GM18909 (cell line): ENCODE data around the gene UBL5.
A peak's percentile ranks its signal among the peaks of the same experiment; 100 is the strongest.
"Not testable (repeated sequence)": the region's sequence is repeated elsewhere in the genome, so short reads cannot be mapped to it uniquely, and the experiment has no call there.

Experiments
- ATAC-seq: cut with Tn5 transposase; IDR thresholded peaks from one replicate; pipeline ENCODE4 v1.9.1; 2021; ENCODE audit warnings: mild to moderate bottlenecking; ENCODE audit not compliant: unreplicated experiment, poor library complexity

The UBL5 gene

GRCh38 chr19:9827289-9828238, at the start of gene UBL5:
Gene UBL5 (plus strand): TSS chr19:9827918. CDS start chr19:9828338, 420 bp downstream.
- peak; percentile 92 for ATAC-seq

DNA sequence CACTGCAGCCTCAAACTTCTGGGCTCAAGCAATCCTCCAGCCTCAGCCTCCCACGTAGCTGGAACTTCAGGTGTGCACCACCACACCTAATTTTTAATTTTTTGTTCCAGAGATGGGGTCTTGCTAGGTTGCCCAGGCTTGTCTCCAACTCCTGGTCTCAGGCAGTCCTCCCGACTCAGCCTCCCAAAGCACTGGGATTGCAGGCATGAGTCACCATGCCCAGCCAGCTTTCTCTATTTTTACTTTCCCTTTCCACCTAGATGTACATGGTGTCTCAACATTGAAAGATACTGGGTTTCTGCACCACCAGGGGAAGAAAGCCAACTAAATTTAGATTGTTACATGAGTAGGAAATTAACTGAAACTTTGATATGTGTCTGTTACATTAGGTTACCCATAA, 45.4 kb upstream of the UBL5 start:
- ATAC-seq = no peak

- ATAC-seq = not testable (repeated sequence)
These were observed 43.6 kb upstream of the UBL5 start for GRCh38 chr19:9784163-9784496.

DNA sequence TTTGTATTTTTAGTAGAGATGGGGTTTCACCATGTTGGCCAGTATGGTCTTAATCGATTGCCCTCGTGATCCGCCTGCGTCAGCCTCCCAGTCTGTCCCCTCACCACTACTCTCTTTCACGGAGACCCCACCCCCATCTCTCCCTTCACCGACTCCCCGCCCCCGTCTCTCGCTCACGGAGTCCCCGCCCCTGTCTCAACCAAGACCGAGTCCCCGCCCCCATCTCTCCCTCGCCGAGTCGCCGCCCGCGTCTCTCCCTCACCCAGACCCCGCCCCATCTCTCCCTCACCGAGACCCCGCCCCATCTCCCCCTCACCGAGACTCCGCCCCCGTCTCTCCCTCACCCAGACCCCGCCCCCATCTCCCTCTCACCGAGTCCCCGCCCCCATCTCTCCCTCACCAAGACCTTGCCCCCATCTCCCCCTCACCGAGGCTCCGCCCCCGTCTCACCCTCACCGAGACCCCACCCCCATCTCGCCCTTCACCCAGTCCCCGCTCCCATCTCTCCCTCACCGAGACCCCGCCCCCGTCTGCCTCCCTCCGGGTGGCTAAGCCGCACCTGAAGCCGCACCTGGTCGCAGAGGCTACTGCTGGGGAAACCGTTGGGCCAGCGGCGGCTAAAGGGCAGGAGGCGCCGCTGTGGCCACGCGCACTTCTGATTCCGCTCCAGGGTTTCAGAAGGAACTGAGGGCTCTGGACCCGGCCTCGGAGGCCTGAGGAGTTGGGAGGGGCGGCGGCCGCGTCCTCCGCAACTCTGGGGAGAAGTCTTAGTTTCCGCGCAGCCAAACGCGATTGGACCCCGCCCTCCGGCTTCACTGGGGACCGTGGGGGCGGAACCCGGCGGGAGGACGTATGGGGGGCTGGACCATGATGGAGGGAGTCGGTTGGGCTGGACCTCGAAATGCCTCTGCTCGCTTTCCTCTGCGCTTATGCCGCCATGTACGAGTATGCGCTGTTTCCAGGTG, 42.1 kb upstream of the UBL5 start:
- ATAC-seq = peak; percentile 71

- ATAC-seq = no peak
These were observed 41.4 kb upstream of the UBL5 start for GRCh38 chr19:9786342-9786741.

DNA sequence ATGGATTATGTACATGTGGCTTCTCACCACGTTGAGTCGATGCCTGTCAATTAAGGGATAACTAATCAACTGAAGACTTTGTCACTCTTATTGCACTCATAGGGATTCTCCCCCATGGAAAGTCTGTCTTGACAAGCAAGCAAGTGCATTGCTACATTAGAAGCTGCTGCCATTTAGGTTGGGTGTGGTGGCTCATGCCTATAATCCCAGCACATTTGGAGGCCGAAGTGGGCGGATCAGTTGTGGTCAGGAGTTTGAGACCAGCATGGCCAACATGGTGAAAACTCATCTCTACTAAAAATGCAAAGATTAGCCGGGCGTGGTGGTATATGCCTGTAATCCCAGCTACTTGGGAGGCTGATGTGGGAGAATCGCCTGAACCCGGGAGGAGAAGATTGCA, 40.9 kb upstream of the UBL5 start:
- ATAC-seq = no peak

GRCh38 chr19:9788604-9789003, 39.1 kb upstream of the UBL5 start:
- not testable (repeated sequence) for ATAC-seq

GRCh38 chr19:9789066-9789465, 38.7 kb upstream of the UBL5 start:
- ATAC-seq = no peak

GRCh38 chr19:9789579-9789978, 38.1 kb upstream of the UBL5 start:
- not testable (repeated sequence) for ATAC-seq

DNA sequence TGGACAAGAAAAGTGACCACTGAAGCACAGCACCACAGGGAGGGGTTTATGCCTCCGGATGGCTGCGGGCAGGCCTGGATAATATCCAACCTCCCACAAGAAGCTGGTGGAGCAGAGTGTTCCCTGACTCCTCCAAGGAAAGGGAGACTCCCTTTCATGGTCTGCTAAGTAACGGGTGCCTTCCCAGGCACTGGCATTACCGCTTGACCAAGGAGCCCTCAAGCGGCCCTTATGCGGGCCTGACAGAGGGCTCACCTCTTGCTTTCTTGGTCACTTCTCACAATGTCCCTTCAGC, 36.7 kb upstream of the UBL5 start:
- not testable (repeated sequence) for ATAC-seq

DNA sequence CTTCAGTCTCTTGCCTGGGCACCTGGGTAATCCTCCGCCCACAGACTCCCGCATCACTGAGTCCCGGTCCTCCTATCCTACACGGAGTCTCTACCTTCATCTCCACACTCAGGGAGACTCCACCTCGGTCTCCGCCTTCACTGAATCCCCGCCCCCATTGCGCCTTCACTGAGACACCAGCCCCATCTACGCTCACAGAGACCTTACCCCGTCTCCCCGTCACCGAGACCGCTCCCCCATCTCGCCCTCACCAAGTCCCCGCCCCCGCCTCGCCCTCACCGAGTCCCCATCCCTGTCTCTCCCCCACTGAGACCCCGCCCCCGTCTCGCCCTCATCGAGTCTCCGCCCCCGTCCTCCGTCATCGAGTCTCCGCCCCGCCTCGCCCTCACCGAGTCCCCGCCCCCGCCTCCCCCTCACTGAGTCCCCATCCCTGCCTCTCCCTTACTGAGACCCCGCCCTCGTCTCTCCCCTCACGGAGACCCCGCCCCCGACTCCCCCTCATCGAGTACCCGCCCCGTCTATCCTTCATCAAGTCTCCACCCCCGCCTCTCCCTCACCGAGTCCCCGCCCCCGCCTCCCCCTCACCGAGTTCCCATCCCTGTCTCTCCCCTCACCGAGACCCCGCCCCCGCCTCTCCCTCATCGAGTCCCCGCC, 36.0 kb upstream of the UBL5 start:
- peak; percentile 34 for ATAC-seq

GRCh38 chr19:9792206-9793070, 35.3 kb upstream of the UBL5 start:
- ATAC-seq = peak; percentile 45

DNA sequence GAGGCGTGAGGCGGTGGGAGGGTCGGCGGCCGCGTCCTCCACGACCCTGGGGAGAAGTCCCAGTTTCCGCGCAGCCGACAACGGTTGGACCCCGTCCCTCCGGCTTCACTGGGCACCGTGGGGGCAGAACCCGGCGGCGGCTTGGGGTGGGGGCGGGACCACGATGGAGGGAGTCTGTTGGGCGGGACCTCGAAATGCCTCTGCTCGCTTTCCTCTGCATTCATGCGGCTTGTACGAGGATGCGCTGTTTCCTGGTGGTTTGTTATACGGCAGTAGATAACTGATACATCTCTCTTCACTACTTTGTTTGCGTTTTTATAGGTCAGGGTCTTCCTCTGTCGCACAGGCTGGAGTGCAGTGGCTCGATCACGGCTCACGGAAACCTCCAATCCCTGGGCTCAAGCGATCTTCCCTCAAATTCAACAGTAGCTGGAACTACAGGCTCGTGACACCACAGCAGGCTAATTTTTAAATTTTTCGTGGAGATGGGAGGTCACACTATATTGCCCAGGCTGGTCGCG, 34.6 kb upstream of the UBL5 start:
- ATAC-seq = no peak

- ATAC-seq = no peak
These were observed 31.5 kb upstream of the UBL5 start for GRCh38 chr19:9796113-9796773.

DNA sequence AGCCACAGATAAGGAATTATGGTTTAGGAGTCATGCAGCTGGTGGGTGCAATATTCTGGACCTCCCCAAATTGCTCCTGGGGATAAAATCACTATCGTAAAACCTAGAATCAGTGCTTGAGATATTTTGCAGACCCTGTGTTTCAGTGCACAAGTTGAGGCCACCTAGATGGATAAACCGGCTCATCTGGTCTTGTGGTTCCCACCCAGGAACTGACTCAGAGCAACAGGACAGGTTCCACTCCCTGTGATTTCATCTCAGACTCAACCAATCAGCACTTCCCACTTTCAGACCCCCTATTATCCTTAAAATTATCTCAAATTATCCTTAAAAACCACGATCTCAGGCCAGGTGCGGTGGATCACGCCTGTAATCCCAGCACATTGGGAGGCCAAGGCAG, 29.8 kb upstream of the UBL5 start:
- ATAC-seq = no peak

- ATAC-seq = no peak
These were observed 28.6 kb upstream of the UBL5 start for GRCh38 chr19:9799162-9799561.

- ATAC-seq = no peak
These were observed 25.7 kb upstream of the UBL5 start for GRCh38 chr19:9801976-9802375.

- no peak for ATAC-seq
These were observed 20.9 kb upstream of the UBL5 start for GRCh38 chr19:9806803-9807202.
